ENCODE results near the gene SMAD2. TPM values are rescaled to one million over a fixed set of nuclear protein-coding genes. Genes with fewer than 3 reads are reported as not detected.

SMAD2 gene
- total RNA-seq, 2 experiments from 2014 or later = 80.4 to 83.0 TPM

DNA sequence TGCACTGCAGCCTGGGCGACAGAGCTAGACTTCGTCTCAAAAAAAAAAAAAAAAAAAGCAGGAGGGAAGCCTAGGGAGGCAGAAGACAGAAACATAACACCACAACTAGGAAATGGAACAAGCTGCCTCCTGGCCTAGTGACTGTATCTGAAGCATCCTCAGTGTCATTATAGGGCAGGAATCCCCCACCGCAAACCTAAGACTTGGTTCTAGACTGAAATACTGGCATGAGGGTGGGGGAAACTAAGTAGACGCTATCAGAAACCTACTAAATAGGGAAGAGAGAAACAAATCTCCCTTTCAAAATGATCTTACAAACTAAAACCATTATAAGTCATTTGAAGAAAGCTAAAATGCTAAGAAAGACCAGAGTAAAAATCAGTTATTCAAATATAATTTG lies 16.4 kb upstream of the SMAD2 start:
- H3K27me3 ChIP-seq (ENCODE audit: control insufficient read depth in 1 of 2, insufficient read depth in 2 of 2, low read length in 2 of 2) = peaks cover 5 to 6% of the 10 kb centered on the region in 2 experiments
- Mint-ChIP-seq H3K9me3 (no peaks in the 10 kb centered on the region), H3K4me1 (ENCODE audit: low read depth) (peaks cover under 1% of the 10 kb centered on the region), H3K27ac (no peak overlapping the region), H3K4me3 (no peak overlapping the region), H3K36me3 (ENCODE audit: low read depth) (no peaks in the 10 kb centered on the region), H3K27me3 (peaks cover 14% of the 10 kb centered on the region)
- ChIA-PET POLR2A (interaction anchor here (0.6 to 2.2 kb wide), 2 partner anchors 16 to 285 kb away, joined by 3 to 8 read pairs; partner anchors contain the start of gene SMAD2), CTCF (no interaction called here)
- no peak for ATAC-seq (ENCODE audit: poor library complexity)
- TF ChIP-seq, protein P1, sequence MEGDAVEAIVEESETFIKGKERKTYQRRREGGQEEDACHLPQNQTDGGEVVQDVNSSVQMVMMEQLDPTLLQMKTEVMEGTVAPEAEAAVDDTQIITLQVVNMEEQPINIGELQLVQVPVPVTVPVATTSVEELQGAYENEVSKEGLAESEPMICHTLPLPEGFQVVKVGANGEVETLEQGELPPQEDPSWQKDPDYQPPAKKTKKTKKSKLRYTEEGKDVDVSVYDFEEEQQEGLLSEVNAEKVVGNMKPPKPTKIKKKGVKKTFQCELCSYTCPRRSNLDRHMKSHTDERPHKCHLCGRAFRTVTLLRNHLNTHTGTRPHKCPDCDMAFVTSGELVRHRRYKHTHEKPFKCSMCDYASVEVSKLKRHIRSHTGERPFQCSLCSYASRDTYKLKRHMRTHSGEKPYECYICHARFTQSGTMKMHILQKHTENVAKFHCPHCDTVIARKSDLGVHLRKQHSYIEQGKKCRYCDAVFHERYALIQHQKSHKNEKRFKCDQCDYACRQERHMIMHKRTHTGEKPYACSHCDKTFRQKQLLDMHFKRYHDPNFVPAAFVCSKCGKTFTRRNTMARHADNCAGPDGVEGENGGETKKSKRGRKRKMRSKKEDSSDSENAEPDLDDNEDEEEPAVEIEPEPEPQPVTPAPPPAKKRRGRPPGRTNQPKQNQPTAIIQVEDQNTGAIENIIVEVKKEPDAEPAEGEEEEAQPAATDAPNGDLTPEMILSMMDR (IDR thresholded peaks at IDR 0.05) = no peak
- no peak overlapping the region for H3K4me3 ChIP-seq (ENCODE audit: low read length)
- no peak overlapping the region for H3K27ac ChIP-seq (ENCODE audit: low read depth in 1 of 2, low read length in 2 of 2)
- H3K9me3 ChIP-seq (ENCODE audit: control insufficient read depth in 1 of 2, insufficient read depth in 1 of 2, low read length in 2 of 2) = peaks cover 0 to 3% of the 10 kb centered on the region in 2 experiments
- no peaks in the 10 kb centered on the region for H3K4me1 ChIP-seq (ENCODE audit: insufficient read depth, low read length)
- intact Hi-C loops (cut with DNase I, micrococcal nuclease) = no loop called here
- no peak for DNase-seq
- no peaks in the 10 kb centered on the region for H3K36me3 ChIP-seq (ENCODE audit: insufficient read depth, low read length)

- Histone ChIP-seq H3K9me3 (ENCODE audit: control insufficient read depth in 1 of 2, insufficient read depth in 1 of 2, low read length in 2 of 2) (peaks cover 0 to 3% of the 10 kb centered on the region in 2 experiments), H3K4me1 (ENCODE audit: insufficient read depth, low read length) (no peaks in the 10 kb centered on the region), H3K27me3 (ENCODE audit: control insufficient read depth in 1 of 2, insufficient read depth in 2 of 2, low read length in 2 of 2) (peaks cover 5 to 6% of the 10 kb centered on the region in 2 experiments), H3K27ac (ENCODE audit: low read depth in 1 of 2, low read length in 2 of 2) (no peak overlapping the region), H3K4me3 (ENCODE audit: low read length) (no peak overlapping the region), H3K36me3 (ENCODE audit: insufficient read depth, low read length) (no peaks in the 10 kb centered on the region)
- DNase-seq (peak in 1 of 14 experiments; percentile 23), ATAC-seq (ENCODE audit: poor library complexity) (no peak)
- intact Hi-C loops (cut with DNase I, micrococcal nuclease) = no loop called here
- TF ChIP-seq, protein P1 (IDR thresholded peaks at IDR 0.05) = no peak
- Mint-ChIP-seq H3K4me1 (ENCODE audit: low read depth) (no peaks in the 10 kb centered on the region), H3K27me3 (peaks cover 14% of the 10 kb centered on the region), H3K27ac (no peak overlapping the region), H3K36me3 (ENCODE audit: low read depth) (no peaks in the 10 kb centered on the region), H3K9me3 (no peaks in the 10 kb centered on the region), H3K4me3 (no peak overlapping the region)
- CTCF ChIA-PET = no interaction called here
- POLR2A ChIA-PET = no interaction called here
Observed at GRCh38 chr18:47944972-47945852, 14.8 kb upstream of the SMAD2 start.

GRCh38 chr18:47936952-47937351 lies 6.5 kb upstream of the SMAD2 start:
- Mint-ChIP-seq H3K9me3 (no peaks in the 10 kb centered on the region), H3K27me3 (no peaks in the 10 kb centered on the region), H3K27ac (no peak overlapping the region), H3K4me1 (ENCODE audit: low read depth) (peaks cover 4% of the 10 kb centered on the region), H3K36me3 (ENCODE audit: low read depth) (no peaks in the 10 kb centered on the region), H3K4me3 (no peak overlapping the region)
- H3K36me3 ChIP-seq (ENCODE audit: insufficient read depth, low read length) = no peaks in the 10 kb centered on the region
- H3K27ac ChIP-seq (ENCODE audit: low read depth in 1 of 2, low read length in 2 of 2) = no peak overlapping the region
- no peak for ATAC-seq (ENCODE audit: poor library complexity)
- ChIA-PET CTCF (no interaction called here), POLR2A (no interaction called here)
- no peak overlapping the region for H3K4me3 ChIP-seq (ENCODE audit: low read length)
- peaks cover under 1% of the 10 kb centered on the region for H3K4me1 ChIP-seq (ENCODE audit: insufficient read depth, low read length)
- H3K27me3 ChIP-seq (ENCODE audit: control insufficient read depth in 1 of 2, insufficient read depth in 2 of 2, low read length in 2 of 2) = no peaks in the 10 kb centered on the region
- no peaks in the 10 kb centered on the region for H3K9me3 ChIP-seq (ENCODE audit: control insufficient read depth in 1 of 2, insufficient read depth in 1 of 2, low read length in 2 of 2)
- intact Hi-C loops (cut with DNase I, micrococcal nuclease) = loop anchor here in 1 of 2 experiments (10.0 kb wide), 2 partner anchors 782 to 1548 kb away; partner anchors contain the start of genes C18orf32 and HDHD2
- DNase-seq = no peak
- TF ChIP-seq, protein P1 (IDR thresholded peaks at IDR 0.05) = no peak
